UCSD-AML1 (cell line): ENCODE measurements around the gene IGSF5.
"Not testable (repeated sequence)": the region's sequence is repeated elsewhere in the genome, so short reads cannot be mapped to it uniquely, and the experiment has no call there.

Experiments used
- DNase-seq: peaks from one replicate; lab custom pipeline; 2025; ENCODE audit not compliant: unreplicated experiment; lab: John Stamatoyannopoulos, UW

Gene IGSF5

DNA sequence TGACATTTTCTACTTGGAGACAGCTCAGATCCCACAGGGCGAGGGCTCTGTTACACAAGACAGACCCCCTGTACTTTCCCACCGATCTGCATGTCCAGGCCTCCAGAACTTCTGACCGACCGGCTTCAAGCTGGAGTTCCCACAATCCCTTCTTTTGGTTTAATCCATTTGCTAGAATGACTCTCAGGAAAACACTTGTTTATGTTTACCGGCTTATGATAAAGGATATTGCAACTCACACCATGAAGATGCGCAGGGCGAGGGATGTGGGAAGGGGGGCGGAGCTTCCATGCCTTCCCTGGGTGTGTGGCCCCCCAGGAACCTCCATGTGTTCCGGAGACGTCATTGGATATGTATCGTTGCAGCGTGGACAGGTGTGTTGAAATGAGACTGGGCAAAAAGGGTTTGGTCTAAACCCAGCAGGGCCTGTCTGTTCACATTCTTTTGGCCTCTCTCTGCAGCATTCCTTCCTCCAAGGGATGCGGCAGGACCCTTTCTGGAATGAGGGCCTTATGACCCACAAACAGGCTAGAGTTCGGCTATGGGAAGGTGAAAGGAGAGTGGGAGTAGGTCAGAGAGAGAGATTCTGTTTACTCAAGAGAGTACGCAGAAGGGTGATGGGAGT, 7.5 kb upstream of the IGSF5 start:
- no peak for DNase-seq

DNA sequence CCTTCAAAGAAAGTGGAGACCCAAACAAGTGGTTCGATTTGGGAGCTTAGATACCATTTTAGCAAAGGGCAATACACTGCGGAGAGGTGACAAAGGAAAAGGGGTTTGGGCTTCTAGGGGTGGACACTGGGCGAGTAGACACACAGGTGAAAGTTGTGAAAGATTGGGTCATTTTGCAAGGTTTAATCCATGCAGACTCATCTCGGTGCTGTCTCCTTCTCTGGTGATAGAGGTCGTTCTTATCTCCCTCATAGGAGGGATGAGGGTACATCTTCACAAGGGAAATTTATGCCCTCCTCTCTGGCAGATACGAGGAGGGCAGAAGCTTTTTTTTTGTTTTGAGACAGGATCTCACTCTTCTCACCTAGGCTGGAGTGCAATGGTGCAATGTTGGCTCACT, 6.4 kb upstream of the IGSF5 start:
- DNase-seq, result no peak

- not testable (repeated sequence) for DNase-seq
Measured at GRCh38 chr21:39739531-39739930, 5.5 kb upstream of the IGSF5 start.

DNA sequence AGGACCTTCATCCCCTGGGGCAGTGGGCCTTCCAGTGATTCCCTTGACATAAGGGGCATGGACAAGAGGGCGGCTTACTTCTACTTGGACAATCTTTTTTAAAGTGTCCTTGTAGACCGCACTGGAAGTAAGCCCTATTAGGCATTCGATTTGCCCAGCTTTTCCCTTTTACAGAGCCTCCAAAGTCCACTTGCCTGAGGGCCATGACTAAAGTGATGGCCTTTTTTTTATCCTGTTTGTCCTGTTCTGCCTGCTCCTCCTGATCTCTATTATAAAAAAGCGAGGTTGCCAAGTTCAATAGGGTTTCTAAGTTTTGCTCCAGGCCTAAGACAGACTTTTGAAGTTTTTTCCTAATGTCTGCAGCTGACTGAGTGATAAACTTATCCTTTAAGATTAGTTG, 2.4 kb upstream of the IGSF5 start:
- not testable (repeated sequence) for DNase-seq

- DNase-seq, result not testable (repeated sequence)
Measured at GRCh38 chr21:39745332-39745731, 349 bp downstream of the IGSF5 start.

- no peak for DNase-seq
Measured at GRCh38 chr21:39750670-39751069, 5.7 kb downstream of the IGSF5 start.

DNA sequence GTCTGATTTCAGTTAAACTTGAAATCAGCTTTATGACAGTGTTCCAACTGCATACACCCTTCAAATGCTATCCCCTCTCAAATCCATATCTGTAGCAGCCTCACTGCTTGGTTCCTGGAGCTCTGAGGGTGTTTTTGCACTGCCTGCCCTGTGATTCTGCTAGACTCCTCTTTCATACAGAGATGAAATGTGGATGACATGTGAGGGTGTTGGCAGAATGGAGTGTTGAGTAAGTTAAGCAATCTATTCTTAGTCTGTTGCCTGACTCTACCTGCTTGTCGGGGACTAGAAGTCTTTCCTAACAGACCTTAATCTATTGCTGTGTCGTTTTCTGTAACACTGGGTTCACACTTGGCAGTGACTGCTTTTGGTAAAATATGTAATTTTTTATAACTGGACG, 9.8 kb downstream of the IGSF5 start:
- DNase-seq, result no peak

- DNase-seq, result no peak
Measured at GRCh38 chr21:39756285-39756684, 11.3 kb downstream of the IGSF5 start.

DNA sequence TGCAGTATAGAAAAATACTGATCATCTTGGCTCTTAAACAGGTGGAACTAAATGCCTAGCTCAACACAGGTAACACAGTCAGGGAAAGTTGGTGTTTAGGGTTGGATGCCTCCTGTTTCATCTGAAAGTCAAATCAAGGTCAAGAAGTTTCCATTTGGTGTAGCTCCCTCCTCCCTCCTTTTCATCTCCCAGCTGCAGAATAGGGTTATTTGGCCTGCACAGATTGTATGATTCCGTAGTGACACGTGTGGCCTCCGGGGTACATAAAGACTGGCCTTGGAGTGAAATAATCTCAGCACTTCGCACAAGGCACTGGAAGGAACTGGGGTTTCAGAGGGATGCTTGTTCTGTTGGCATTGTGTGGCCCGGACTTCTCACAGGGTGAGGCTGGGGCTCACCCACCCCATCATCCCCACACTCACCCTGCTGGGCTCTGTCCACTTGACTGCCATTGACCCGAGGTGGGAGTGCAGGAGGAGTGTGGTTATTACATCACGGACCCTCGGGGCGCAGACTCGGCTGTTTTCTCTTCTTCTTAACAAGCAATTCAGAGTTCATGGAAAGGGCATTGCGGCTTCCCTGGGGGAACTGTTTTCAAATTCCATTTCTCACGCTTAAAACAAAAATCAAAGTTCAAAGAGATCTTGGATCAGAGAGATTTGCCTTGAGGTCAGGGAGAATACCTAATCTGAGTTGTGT, 18.4 kb downstream of the IGSF5 start:
- DNase-seq, result no peak

DNA sequence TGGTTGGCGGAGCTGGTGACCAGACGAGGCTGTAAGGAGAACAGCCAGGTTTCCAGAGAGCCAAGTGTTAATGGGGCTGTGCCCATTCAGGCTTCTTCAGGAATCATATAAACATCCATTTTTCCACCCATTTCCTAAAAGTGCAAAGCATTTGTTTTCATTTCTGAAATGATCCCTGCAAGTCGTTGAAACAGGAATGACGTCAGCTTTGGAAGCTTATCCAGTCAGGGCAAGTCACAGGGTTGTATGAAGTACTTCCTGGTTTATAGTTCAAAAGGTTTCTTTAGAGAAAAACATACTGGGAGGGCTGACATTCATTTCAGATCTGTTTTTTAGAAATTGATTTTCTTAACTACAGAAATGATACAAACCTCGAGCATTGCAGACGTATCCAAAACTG, 29.2 kb downstream of the IGSF5 start:
- DNase-seq, result no peak

DNA sequence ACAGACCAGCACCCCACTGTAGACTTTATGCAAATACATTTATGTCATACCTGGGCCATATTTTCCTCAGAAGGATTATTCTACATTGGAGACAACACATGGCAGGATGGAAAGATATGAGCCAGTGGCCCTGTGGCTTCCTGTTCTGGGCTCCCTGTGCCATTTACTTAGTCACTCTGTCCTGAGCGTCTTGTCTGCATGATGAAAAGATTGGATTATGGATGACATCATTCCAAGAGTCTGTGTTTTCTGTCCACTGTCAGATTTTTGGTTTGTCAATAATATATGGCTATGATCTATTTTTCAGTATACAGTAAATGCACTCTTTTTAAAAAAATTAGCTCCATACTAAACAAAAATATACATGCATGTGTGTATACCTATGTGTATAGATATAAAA, 30.8 kb downstream of the IGSF5 start:
- no peak for DNase-seq

GRCh38 chr21:39776589-39776988, 31.6 kb downstream of the IGSF5 start:
- no peak for DNase-seq

- no peak for DNase-seq
Measured at GRCh38 chr21:39781331-39781730, 36.3 kb downstream of the IGSF5 start.

GRCh38 chr21:39788383-39788782, 43.4 kb downstream of the IGSF5 start:
- no peak for DNase-seq

DNA sequence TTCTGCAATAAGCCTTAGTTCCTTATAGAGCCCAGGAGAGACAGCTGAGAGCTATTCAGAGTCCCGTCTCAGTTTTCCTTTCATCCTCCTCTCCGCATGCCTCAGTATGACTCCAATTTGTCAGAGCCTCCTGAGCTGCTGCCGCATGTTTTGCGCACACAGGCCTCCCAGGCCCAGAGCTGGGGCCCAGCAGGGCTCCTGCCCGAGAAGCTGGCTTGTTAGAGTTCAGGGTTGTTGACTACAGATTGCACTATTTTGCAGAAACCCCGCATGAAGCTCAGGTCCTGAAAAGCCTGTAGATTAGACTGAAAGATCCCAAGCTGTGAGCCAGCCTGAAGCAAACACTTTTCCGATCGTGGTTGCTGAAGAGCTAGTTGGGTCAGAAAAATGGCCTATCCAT, 51.5 kb downstream of the IGSF5 start:
- no peak for DNase-seq

DNA sequence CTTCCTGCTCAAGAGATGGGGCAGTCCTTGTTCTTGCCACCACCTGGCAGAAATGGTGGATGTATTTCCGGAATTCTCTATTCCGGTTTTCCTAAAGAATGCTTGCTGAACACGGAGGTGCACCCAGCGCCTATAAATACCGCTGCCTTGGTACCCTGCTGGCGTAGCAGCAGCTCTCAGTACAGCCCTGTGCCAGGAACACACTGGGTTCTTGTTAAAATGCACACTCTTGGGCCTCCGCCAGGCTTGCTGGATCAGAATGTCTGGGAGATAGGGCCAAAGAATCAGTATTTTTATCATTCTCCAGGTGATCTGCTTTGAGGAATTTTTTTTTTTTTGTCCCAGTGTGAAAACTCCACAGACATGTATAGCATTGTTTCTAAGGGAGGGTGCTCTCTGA, 54.2 kb downstream of the IGSF5 start:
- DNase-seq, result no peak

DNA sequence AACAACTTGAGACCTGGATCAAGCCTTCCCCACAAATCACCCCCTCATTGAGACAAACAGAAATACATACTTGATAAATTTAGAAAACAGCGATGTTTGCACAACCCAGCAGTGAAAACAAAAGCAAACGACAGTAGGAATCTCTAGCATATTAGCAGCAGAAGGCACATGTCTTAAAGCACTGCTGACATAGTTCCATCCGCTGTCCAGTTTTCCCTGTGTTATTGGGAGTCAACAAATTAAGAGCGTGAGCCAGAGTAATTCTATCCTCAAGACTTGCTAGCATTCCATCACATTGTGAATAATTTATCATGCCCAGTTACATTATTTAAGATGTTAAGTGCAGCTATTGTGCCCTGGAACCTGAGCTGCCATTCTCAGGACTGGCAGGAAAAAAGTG, 55.3 kb downstream of the IGSF5 start:
- no peak for DNase-seq

GRCh38 chr21:39802217-39802616, 57.2 kb downstream of the IGSF5 start:
- no peak for DNase-seq

- no peak for DNase-seq
Measured at GRCh38 chr21:39803393-39803792, 58.4 kb downstream of the IGSF5 start.

DNA sequence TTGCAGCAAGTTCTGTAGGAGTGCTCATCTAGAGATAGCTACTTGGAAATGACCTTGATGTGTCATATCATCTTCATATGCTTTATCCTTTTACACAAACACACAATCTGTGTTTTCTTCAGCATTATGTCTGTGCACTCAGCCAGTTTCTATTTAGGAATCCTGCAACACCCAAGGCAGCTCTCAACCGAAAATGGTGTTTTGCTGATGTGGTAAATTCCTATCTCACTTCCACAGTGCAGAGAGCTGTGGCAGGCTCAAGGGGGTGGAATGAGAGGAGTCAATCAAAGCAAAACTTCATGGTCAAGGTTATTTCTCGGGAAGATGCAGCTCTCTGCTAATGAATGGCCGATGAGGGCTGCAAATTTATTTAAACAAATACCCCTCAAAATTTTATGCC, 59.3 kb downstream of the IGSF5 start:
- DNase-seq, result no peak

DNA sequence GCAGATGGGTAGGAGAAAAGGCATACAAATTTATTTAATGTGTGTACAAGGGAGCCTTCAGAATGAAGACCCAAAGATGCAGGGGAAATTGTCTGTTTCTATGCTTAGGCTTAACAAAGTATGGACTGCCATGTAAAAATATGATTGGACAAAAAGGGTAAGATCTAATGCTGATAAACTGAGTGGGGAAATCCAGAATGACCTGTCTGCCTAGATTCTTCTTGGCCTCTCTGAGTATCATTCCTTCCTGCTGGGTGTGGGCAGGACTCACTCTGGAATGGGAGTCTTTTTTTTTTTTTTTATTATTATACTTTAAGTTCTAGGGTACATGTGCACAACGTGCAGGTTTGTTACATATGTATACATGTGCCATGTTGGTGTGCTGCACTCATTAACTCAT, 61.0 kb downstream of the IGSF5 start:
- DNase-seq, result no peak

DNA sequence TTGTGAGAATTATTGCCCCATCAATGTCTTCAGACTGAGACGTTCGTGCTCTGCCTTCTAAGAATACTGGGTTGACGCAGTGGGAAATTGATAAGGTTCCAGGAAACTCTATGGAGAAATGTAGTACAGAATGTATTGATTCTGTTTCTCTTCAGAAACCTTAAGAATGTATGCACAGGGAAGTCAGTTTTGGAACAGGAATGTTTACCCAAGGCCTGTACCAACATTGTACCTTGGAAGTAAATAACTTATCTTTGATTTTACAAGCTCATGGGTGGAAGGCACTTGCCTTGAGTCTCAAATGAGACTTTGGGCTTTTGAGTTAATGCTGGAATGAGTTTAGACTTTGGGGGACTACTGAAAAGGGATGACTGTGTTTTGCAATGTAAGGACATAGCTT, 62.8 kb downstream of the IGSF5 start:
- DNase-seq, result no peak

DNA sequence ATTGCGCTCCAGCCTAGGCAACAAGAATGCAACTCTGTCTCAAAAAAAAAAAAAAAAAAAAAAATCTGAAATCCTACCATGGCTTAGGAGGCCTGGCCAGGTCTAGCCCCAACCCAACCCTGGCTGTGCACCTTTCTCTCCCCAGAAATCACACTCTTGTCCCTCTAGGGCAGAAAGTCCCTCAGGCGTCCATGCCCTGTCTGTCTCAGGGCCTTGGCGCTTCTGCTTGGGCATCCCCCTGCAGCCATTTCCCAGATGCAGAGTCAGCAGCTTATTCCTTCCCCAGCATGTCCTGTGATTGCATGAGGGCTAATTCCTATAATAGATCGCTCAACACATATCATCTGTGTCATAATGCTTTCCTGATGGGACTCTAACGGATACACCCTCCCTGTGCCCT, 65.0 kb downstream of the IGSF5 start:
- no peak for DNase-seq
